T-cell (primary cell): Measurements from ENCODE around the gene MMP26. TPM values are rescaled to one million over a fixed set of nuclear protein-coding genes. Genes with fewer than 3 reads are reported as not detected.
"Not testable (repeated sequence)": the region's sequence is repeated elsewhere in the genome, so short reads cannot be mapped to it uniquely, and the experiment has no call there.

Source experiments
- ATAC-seq, 4 experiments: fragments of 200-7000 bp in 3 of 4; fragments of 150-1000 bp in 1 of 4; cut with Tn5 transposase; replicated peaks in 1 of 4; 1 replicate in 3 of 4; 2 replicates in 1 of 4; pipeline ENCODE4 v1.10.0; 2021; ENCODE audit warnings: moderate library complexity in 3 of 4, mild to moderate bottlenecking in 2 of 4, moderate number of reproducible peaks in 1 of 4
- CTCF ChIA-PET, 2 donors: fragments of 300-600 bp; sonication (Branson Sonifier 250); formaldehyde crosslinking; loops; one replicate each; lab custom pipeline; 2022; ENCODE audit warnings: antibody characterized with exemption in 2 of 2; lab: Charles Lee
- POLR2A ChIA-PET, 2 donors: fragments of 300-600 bp; sonication (Branson Sonifier 250); formaldehyde crosslinking; loops; one replicate each; lab custom pipeline; 2022; ENCODE audit warnings: antibody characterized with exemption in 2 of 2; lab: Charles Lee
- DNase-seq, 35 experiments: peaks; one replicate each; pipeline versions ENCODE4 v3.0.0 to v3.0.0-alpha.2; 2013 to 2023
- H3K27ac ChIP-seq: one replicate; pipeline ENCODE4 v1.5.1; 2013; ENCODE audit warnings: low read length
- H3K27me3 ChIP-seq, 2 experiments: replicated peaks in 1 of 2; 1 replicate in 1 of 2; 2 replicates in 1 of 2; pipeline versions ENCODE4 v1.6.1 to v1.7.0; 2013; ENCODE audit warnings: low read length in 1 of 2, mixed read lengths in 1 of 2; ENCODE audit not compliant: control insufficient read depth in 2 of 2, insufficient read depth in 2 of 2; ENCODE audit errors: extremely low read depth in 1 of 2
- H3K36me3 ChIP-seq, 2 donors: 1 replicate in 1 of 2; 2 replicates in 1 of 2; pipeline versions ENCODE4 v1.6.1 to v1.7.0; 2013; ENCODE audit warnings: low read length in 1 of 2; ENCODE audit not compliant: control insufficient read depth in 2 of 2, insufficient read depth in 1 of 2; ENCODE audit errors: extremely low read depth in 1 of 2
- H3K4me1 ChIP-seq, 2 experiments: 1 replicate in 1 of 2; 2 replicates in 1 of 2; pipeline versions ENCODE4 v1.6.1 to v1.7.0; 2013; ENCODE audit warnings: low read length in 2 of 2, mixed read lengths in 1 of 2; ENCODE audit not compliant: insufficient read depth in 2 of 2, control insufficient read depth in 1 of 2; ENCODE audit errors: extremely low read depth in 1 of 2
- H3K4me3 ChIP-seq, 2 donors: 1 replicate in 1 of 2; 2 replicates in 1 of 2; pipeline versions ENCODE4 v1.5.1 to v1.7.0; 2013; ENCODE audit warnings: mild to moderate bottlenecking in 2 of 2, low read length in 1 of 2, moderate library complexity in 1 of 2; ENCODE audit not compliant: control insufficient read depth in 1 of 2; ENCODE audit errors: extremely low read depth in 1 of 2
- H3K9me3 ChIP-seq: 2 replicates; pipeline ENCODE4 v1.7.0; 2013
- H3K27ac Mint-ChIP-seq, 2 donors: one replicate each; pipeline ENCODE4 v1.8.0; 2020 to 2021; ENCODE audit warnings: mild to moderate bottlenecking in 2 of 2, mixed read lengths in 2 of 2
- H3K27me3 Mint-ChIP-seq, 2 donors: one replicate each; pipeline ENCODE4 v1.8.0; 2021 to 2022; ENCODE audit warnings: mixed read lengths in 2 of 2
- H3K36me3 Mint-ChIP-seq: one replicate; pipeline ENCODE4 v1.8.0; 2021; ENCODE audit warnings: mixed read lengths
- H3K4me1 Mint-ChIP-seq, 3 donors: one replicate each; pipeline ENCODE4 v1.8.0; 2020 to 2022; ENCODE audit warnings: mixed read lengths in 3 of 3, mild to moderate bottlenecking in 1 of 3
- H3K4me3 Mint-ChIP-seq, 3 donors: one replicate each; pipeline ENCODE4 v1.8.0; 2020 to 2022; ENCODE audit warnings: mild to moderate bottlenecking in 3 of 3, mixed read lengths in 3 of 3, moderate library complexity in 3 of 3
- H3K9me3 Mint-ChIP-seq, 3 donors: one replicate each; pipeline ENCODE4 v1.8.0; 2020 to 2022; ENCODE audit warnings: mixed read lengths in 3 of 3
- WGBS: methylation state at CpG from one replicate; pipeline ENCODE4 v1.1.5; 2013; ENCODE audit warnings: missing lambda C conversion rate; ENCODE audit not compliant: insufficient coverage; 5-methylcytosine and 5-hydroxymethylcytosine counted together
- total RNA-seq, 35 experiments: library from RNA in 6 of 35; stranded (reverse) in 6 of 35; fragments of 120-200 nt in 1 of 35; gene quantifications; one replicate each; pipeline versions ENCODE4 v1.2.1 to v1.2.4 and lab custom pipeline; 2013 to 2026

Gene MMP26
- total RNA-seq, 5 donors from 2014 or later (not counting 1 experiment from before 2014, with no cell fraction given), result not detected

DNA sequence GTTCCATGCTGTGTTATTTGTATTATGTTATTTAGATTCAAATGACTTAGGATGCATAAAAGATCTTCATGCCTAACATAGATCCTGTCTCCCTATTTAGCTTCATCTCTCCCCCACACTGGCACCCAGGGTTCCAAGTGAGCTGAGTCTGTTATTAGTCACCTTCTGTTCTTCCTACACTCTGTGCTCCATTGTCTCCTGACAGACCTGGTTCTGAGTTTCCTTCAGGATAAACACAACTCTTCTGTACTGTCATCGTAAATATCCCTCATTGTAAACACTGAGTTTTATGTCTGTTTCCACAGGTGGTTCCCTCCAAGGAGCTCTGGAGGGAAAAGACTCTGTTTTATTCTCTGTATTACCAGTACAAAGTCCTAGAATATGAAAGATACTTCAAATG, 8.7 kb downstream of the MMP26 start:
- no peak overlapping the region for H3K4me3 ChIP-seq
- peaks cover 0 to 2% of the 10 kb centered on the region in 2 experiments for H3K27me3 ChIP-seq
- H3K9me3 Mint-ChIP-seq, result no peaks in the 10 kb centered on the region
- H3K36me3 Mint-ChIP-seq, result no peaks in the 10 kb centered on the region
- H3K27ac Mint-ChIP-seq, result no peak overlapping the region
- H3K36me3 ChIP-seq, result no peaks in the 10 kb centered on the region
- ChIA-PET POLR2A (no interaction called here), CTCF (no interaction called here)
- H3K4me3 Mint-ChIP-seq, result no peak overlapping the region
- H3K9me3 ChIP-seq, result no peaks in the 10 kb centered on the region
- H3K27me3 Mint-ChIP-seq, result peaks cover 16 to 31% of the 10 kb centered on the region in 2 donors
- no peaks in the 10 kb centered on the region for H3K4me1 Mint-ChIP-seq
- no peak overlapping the region for H3K27ac ChIP-seq
- DNase-seq, result no peak
- WGBS, result no CpG with 5 or more reads among the region's 1 CpG
- ATAC-seq, result no peak
- no peaks in the 10 kb centered on the region for H3K4me1 ChIP-seq

- Mint-ChIP-seq H3K27me3 (peaks cover 17 to 33% of the 10 kb centered on the region in 2 donors), H3K36me3 (no peaks in the 10 kb centered on the region), H3K9me3 (no peaks in the 10 kb centered on the region), H3K27ac (no peak overlapping the region), H3K4me3 (no peak overlapping the region), H3K4me1 (no peaks in the 10 kb centered on the region)
- Histone ChIP-seq H3K4me3 (no peak overlapping the region), H3K4me1 (no peaks in the 10 kb centered on the region), H3K27me3 (peaks cover 0 to 2% of the 10 kb centered on the region in 2 experiments), H3K27ac (no peak overlapping the region), H3K36me3 (no peaks in the 10 kb centered on the region), H3K9me3 (no peaks in the 10 kb centered on the region)
- CTCF ChIA-PET, result no interaction called here
- POLR2A ChIA-PET, result no interaction called here
- 83% methylated on average over 1 of the region's 5 CpGs for WGBS
- DNase-seq (no peak), ATAC-seq (no peak)
These were observed 9.7 kb downstream of the MMP26 start for GRCh38 chr11:4714300-4714699.

DNA sequence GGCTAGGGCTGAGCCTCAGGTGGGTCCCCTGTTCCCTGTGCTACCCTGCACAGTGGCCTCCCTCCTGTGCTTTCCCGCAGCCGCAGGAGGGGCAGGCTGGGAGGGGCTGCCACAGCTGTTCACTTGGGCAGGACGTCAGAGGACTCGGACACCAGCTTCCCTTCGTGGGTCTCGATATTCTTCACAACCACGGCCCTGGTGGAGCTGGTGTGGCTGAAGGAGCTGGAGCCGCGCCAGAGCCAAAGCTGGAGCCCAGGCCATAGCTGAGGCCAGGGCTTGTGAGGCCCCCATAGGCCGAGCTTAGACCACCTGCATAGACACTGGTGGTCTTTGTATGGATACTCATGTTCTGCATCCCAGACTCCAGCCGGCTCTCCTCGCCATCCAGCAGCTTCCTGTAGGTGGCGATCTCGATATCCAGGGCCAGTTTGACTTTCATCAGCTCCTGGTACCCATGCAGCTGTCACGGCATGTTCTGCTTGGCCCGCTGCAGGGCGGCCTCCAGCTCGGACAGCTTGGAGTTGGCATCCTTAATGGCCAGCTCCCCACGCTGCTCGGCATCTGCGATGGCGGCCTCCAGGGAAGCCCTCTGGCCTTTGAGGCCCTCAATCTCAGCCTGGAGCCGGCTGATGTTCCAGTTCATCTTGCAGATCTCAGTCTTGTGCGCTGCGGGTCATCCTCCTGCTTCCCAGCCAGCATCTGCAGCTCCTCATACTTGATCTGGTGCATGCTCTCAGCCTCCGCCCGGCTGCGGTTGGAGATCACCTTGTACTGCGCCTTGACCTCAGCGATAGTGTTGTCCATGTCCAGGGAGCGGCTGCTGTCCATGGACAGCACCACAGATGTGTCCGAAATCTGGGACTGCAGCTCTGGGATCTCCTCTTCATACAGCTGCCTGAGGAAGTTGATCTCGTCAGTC, 18.3 kb downstream of the MMP26 start:
- H3K9me3 Mint-ChIP-seq, DNase-seq, H3K9me3 ChIP-seq, H3K4me3 ChIP-seq, H3K4me3 Mint-ChIP-seq, POLR2A ChIA-PET, H3K36me3 ChIP-seq, H3K4me1 ChIP-seq, H3K36me3 Mint-ChIP-seq, H3K4me1 Mint-ChIP-seq, H3K27ac ChIP-seq, H3K27me3 ChIP-seq, H3K27ac Mint-ChIP-seq, ATAC-seq, H3K27me3 Mint-ChIP-seq: not testable (repeated sequence)
- 88% methylated on average over 31 of the region's 33 CpGs for WGBS
- CTCF ChIA-PET, result interaction anchor here in 1 of 2 donors (0.6 to 0.7 kb wide), 2 partner anchors 15 to 38 kb away, joined by 4 read pairs; no protein-coding TSS in a partner anchor

- Histone ChIP-seq H3K4me3 (no peak overlapping the region), H3K4me1 (no peaks in the 10 kb centered on the region), H3K36me3 (no peaks in the 10 kb centered on the region), H3K27ac (no peak overlapping the region), H3K27me3 (peaks cover 0 to 4% of the 10 kb centered on the region in 2 experiments), H3K9me3 (no peaks in the 10 kb centered on the region)
- H3K4me1 Mint-ChIP-seq, result no peaks in the 10 kb centered on the region
- H3K9me3 Mint-ChIP-seq, result no peaks in the 10 kb centered on the region
- no peak overlapping the region for H3K4me3 Mint-ChIP-seq
- DNase-seq (no peak), ATAC-seq (no peak)
- H3K36me3 Mint-ChIP-seq, result no peaks in the 10 kb centered on the region
- H3K27ac Mint-ChIP-seq, result no peak overlapping the region
- WGBS, result no CpG with 5 or more reads among the region's 2 CpGs
- H3K27me3 Mint-ChIP-seq, result peaks cover 0 to 6% of the 10 kb centered on the region in 2 donors
- POLR2A ChIA-PET, result no interaction called here
- CTCF ChIA-PET, result no interaction called here
These were observed 22.6 kb downstream of the MMP26 start for GRCh38 chr11:4727171-4727570.

GRCh38 chr11:4740735-4741134, 36.2 kb downstream of the MMP26 start:
- H3K27ac Mint-ChIP-seq, result no peak overlapping the region
- H3K4me3 Mint-ChIP-seq, result no peak overlapping the region
- ChIA-PET POLR2A (no interaction called here), CTCF (no interaction called here)
- H3K36me3 Mint-ChIP-seq, result no peaks in the 10 kb centered on the region
- H3K27me3 Mint-ChIP-seq, result peaks cover 1 to 15% of the 10 kb centered on the region in 2 donors
- no peak for DNase-seq
- Histone ChIP-seq H3K9me3 (no peaks in the 10 kb centered on the region), H3K27me3 (no peaks in the 10 kb centered on the region), H3K4me3 (no peak overlapping the region), H3K4me1 (no peaks in the 10 kb centered on the region), H3K27ac (no peak overlapping the region), H3K36me3 (no peaks in the 10 kb centered on the region)
- H3K4me1 Mint-ChIP-seq, result no peaks in the 10 kb centered on the region
- H3K9me3 Mint-ChIP-seq, result no peaks in the 10 kb centered on the region
- 90% methylated on average over 1 of the region's 2 CpGs for WGBS
- ATAC-seq, result no peak

- ChIA-PET POLR2A (no interaction called here), CTCF (no interaction called here)
- H3K36me3 Mint-ChIP-seq, result no peaks in the 10 kb centered on the region
- Histone ChIP-seq H3K9me3 (no peaks in the 10 kb centered on the region), H3K4me1 (no peaks in the 10 kb centered on the region), H3K27ac (no peak overlapping the region), H3K36me3 (no peaks in the 10 kb centered on the region), H3K27me3 (no peaks in the 10 kb centered on the region), H3K4me3 (no peak overlapping the region)
- DNase-seq (no peak), ATAC-seq (no peak)
- no peaks in the 10 kb centered on the region for H3K9me3 Mint-ChIP-seq
- no peaks in the 10 kb centered on the region for H3K4me1 Mint-ChIP-seq
- H3K4me3 Mint-ChIP-seq, result no peak overlapping the region
- peaks cover 7 to 11% of the 10 kb centered on the region in 2 donors for H3K27me3 Mint-ChIP-seq
- no peak overlapping the region for H3K27ac Mint-ChIP-seq
- 80% methylated on average over 1 of the region's 6 CpGs for WGBS
These were observed 43.9 kb downstream of the MMP26 start for GRCh38 chr11:4748438-4748837.
